Nephron (organoid): ENCODE results near the gene CDH4.

Experiments
- H3K27ac Mint-ChIP-seq, 3 experiments: 2 replicates each; pipeline ENCODE4 v1.8.0; 2020; ENCODE audit warnings: mixed read lengths in 3 of 3, mild to moderate bottlenecking in 2 of 3, moderate library complexity in 1 of 3
- H3K27me3 Mint-ChIP-seq: 2 replicates; pipeline ENCODE4 v1.8.0; 2021; ENCODE audit warnings: low read depth, mild to moderate bottlenecking, moderate library complexity, mixed read lengths
- H3K36me3 Mint-ChIP-seq: 2 replicates; pipeline ENCODE4 v1.8.0; 2020; ENCODE audit warnings: low read depth, mixed read lengths
- H3K4me1 Mint-ChIP-seq: 2 replicates; pipeline ENCODE4 v1.8.0; 2020; ENCODE audit warnings: mixed read lengths
- H3K4me3 Mint-ChIP-seq, 3 experiments: 2 replicates each; pipeline ENCODE4 v1.8.0; 2020; ENCODE audit warnings: mild to moderate bottlenecking in 3 of 3, mixed read lengths in 3 of 3, moderate library complexity in 2 of 3
- H3K9me3 Mint-ChIP-seq: 2 replicates; pipeline ENCODE4 v1.8.0; 2020; ENCODE audit warnings: mixed read lengths
- CTCF ChIP-seq, 3 experiments: fragments of 200-600 bp; sonication (generic); IDR thresholded peaks; one replicate each; pipeline ENCODE4 v1.5.0; 2021; ENCODE audit warnings: antibody characterized with exemption in 3 of 3; ENCODE audit not compliant: unreplicated experiment in 3 of 3

The CDH4 gene

DNA sequence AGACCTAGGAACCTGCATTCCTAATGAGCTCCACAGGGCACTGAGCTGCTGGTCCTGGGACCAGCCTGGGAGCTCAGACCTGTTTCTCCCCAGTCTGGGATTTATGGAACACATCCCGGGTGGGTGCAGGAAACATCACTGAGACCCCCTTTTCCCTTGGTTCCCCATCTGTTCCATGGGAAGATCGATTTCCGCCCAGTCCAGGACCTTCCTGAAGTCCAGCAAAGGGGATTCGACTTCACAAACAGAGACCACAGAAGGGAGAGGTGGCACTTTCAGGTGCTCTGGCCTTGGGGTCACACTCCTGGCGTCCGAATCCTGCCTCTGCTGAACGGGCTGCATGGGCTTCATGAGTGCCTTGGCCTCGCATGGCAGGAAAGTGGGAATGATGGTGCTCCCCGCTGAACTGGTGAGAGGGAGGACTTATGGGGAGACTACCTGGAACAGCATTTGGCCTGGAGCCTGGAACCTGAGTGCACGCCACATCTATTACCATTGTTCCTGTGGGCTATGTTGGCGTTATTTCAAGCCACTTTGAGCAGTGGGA, 517.3 kb downstream of the CDH4 start:
- H3K36me3 Mint-ChIP-seq = no peaks in the 10 kb centered on the region
- no peak for TF ChIP-seq CTCF (IDR thresholded peaks at IDR 0.05; ENCODE audit: unreplicated experiment in 3 of 3)
- peaks cover 20% of the 10 kb centered on the region for H3K27me3 Mint-ChIP-seq
- H3K9me3 Mint-ChIP-seq = no peaks in the 10 kb centered on the region
- H3K4me3 Mint-ChIP-seq = no peak overlapping the region
- no peaks in the 10 kb centered on the region for H3K4me1 Mint-ChIP-seq
- H3K27ac Mint-ChIP-seq = no peak overlapping the region

DNA sequence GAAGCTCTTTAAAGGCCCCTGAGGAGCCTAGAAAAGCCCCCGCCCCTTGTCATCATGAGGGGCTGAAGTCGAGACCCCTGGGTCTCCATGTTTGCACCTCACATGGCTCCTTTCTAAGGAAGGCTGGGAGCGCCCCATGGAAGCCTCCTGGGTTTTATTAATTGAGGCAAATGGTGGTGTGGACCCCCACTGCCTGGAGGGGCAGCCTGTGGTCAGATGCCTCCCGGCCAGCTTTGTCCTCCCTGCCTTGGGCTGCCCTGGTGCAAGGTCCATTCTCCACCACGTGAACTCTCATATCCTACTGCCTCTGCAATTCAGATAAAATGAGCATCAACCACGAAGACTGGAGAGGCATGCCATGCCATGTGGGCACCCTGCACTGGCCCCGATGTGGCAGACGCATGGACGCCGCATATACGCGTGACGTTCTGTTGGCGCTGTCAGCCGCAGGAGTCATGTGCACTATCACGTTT, 518.1 kb downstream of the CDH4 start:
- no peak for TF ChIP-seq CTCF (IDR thresholded peaks at IDR 0.05; ENCODE audit: unreplicated experiment in 3 of 3)
- Mint-ChIP-seq H3K4me3 (no peak overlapping the region), H3K36me3 (no peaks in the 10 kb centered on the region), H3K9me3 (no peaks in the 10 kb centered on the region), H3K4me1 (no peaks in the 10 kb centered on the region), H3K27me3 (peaks cover 20% of the 10 kb centered on the region), H3K27ac (no peak overlapping the region)

GRCh38 chr20:61771805-61772350, 519.8 kb downstream of the CDH4 start:
- no peaks in the 10 kb centered on the region for H3K36me3 Mint-ChIP-seq
- no peak for TF ChIP-seq CTCF (IDR thresholded peaks at IDR 0.05; ENCODE audit: unreplicated experiment in 3 of 3)
- no peaks in the 10 kb centered on the region for H3K9me3 Mint-ChIP-seq
- H3K4me3 Mint-ChIP-seq = no peak overlapping the region
- H3K27me3 Mint-ChIP-seq = peaks cover 22% of the 10 kb centered on the region
- H3K4me1 Mint-ChIP-seq = no peaks in the 10 kb centered on the region
- no peak overlapping the region for H3K27ac Mint-ChIP-seq

DNA sequence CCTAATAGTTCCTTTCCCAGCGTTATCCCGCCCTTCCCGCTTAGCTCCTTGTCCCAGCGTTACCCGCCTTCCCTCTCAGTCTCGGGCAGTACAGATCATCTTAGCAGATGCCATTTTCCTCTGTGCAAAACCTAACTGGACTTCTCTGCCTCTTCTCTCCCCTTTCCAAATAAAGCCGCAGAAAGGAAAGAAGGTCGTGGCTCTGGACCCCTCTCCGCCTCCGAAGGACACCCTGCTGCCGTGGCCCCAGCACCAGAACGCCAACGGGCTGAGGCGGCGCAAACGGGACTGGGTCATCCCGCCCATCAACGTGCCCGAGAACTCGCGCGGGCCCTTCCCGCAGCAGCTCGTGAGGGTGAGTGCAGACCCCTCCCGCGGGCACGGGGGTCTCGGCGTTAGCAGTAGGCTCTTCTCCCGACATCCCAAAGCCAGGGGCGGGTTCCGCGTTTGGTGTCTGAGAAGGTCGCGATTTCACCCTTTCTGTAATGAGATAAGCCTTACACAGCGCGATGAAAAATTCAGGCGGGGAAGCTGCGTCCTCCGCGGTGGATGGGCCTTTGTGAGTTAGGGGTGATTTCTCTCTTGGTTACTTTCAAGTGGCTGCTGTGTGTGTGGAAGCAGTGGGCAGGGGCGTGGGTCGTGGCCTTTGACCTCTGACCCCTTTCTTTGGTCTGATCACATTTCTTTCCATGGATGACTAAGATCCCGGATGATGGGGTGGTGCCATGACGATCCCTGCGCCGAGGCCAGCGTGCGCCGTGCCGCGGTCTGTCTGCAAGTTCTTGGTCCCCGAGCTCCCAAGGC, 521.0 kb downstream of the CDH4 start:
- H3K27ac Mint-ChIP-seq = no peak overlapping the region
- H3K36me3 Mint-ChIP-seq = no peaks in the 10 kb centered on the region
- no peak overlapping the region for H3K4me3 Mint-ChIP-seq
- H3K9me3 Mint-ChIP-seq = no peaks in the 10 kb centered on the region
- peaks cover 26% of the 10 kb centered on the region for H3K27me3 Mint-ChIP-seq
- no peaks in the 10 kb centered on the region for H3K4me1 Mint-ChIP-seq
- no peak for TF ChIP-seq CTCF (IDR thresholded peaks at IDR 0.05; ENCODE audit: unreplicated experiment in 3 of 3)

DNA sequence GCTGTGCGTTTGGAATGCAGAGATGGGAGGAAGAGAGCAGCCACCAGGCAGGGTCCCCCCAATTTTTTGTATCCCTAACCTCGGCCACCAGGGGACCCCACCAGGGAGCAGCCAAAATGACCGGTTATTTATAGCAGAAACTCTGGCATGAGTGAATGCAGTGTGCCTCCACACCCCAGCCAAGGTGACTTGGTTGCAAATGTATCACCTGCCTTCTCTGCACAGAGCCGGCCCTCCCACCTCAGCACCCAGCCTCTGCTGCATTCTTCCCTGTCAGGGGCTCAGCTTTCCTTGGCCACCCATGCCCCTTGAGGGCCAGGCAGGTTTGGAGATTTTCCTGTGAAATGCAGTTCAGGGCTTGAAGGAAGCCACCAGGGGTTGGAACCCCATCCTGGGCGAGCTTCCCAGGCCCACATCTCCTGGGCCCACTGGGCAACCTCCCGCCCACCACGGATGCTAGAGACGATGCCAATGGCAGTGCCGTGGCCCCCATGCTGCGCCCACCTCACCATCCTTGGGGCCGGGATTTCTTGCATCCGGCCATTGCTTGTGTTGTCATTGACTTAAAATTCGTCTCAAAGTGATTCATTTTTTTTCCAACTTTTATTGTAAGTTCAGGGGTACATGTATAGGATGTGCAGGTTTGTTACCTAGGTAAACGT, 522.0 kb downstream of the CDH4 start:
- Mint-ChIP-seq H3K27ac (no peak overlapping the region), H3K4me3 (no peak overlapping the region), H3K9me3 (no peaks in the 10 kb centered on the region), H3K4me1 (no peaks in the 10 kb centered on the region), H3K27me3 (peaks cover 32% of the 10 kb centered on the region), H3K36me3 (no peaks in the 10 kb centered on the region)
- no peak for TF ChIP-seq CTCF (IDR thresholded peaks at IDR 0.05; ENCODE audit: unreplicated experiment in 3 of 3)
